Measurements from ENCODE around the gene TCEAL9.
"Not testable (repeated sequence)": the region's sequence is repeated elsewhere in the genome, so short reads cannot be mapped to it uniquely, and the experiment has no call there.

The TCEAL9 gene

DNA sequence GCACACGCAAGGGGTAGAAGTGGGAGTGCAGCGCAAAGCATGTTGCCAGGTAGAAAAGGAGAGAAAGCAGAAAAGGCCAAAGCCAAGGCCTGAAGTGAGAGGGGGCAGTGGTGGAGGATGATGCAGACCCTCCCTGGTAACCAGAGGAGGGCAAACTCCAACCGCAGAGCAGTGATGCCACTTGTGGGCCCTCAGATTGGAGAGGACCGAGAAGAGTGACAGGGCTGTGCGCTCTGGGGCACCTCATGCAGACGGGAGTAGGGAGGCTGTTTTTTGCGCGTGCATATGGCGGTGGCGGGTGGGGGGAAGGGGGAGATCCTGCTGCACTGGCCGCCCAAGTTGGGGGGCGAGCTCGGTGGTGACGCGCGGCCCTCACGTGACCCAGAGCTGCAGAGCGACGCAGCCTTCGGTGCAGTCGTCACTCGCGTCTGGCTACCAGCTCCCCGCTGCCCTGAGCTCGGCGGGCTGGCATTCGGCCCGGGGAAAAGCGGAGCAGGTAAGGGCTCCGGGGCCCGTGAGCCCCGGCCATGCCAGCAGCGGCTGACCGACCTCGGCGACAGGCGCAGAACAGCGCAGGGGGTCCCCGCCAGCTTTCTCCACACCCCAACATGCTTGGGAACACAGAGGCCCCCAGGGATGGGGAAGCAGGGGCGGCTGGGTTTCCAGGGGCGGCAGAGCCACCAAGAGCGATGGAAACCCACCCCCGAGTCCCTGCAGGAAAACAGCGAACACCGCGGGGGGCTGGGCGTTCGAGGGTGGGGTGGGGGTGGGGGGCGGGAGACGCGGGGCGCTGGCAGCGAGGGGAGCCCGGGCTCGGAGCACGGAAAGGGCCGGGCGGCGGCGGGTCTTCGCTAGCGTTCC, 20.0 kb downstream of the TCEAL9 start, which contains the start of gene BEX3:
TSS of gene BEX3 (plus strand) at position 421 of the 861 bp plus-strand sequence. CDS start 984 bp downstream, outside the sequence.
- DNase-seq: peak; percentile 15

DNA sequence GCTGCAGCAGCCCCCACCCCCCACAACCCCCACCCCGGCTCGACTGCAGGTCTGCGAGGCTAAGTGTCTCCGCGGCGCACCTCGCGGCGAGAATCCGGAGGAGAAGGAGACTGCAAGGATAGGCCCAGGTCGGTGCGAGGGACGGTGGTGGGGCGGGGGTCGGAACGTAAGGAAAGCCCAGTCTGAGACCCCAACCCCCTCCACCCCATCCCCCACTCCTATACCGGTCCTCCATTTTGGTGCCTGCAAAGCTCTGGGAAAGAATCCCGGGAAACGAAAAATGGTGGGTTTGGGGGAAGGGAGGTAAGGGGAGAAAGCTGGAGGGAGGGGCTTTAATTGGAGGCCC, 20.6 kb downstream of the TCEAL9 start:
- no peak for DNase-seq

- DNase-seq: no peak
Measured at GRCh38 chrX:103378990-103379389, 22.7 kb downstream of the TCEAL9 start.

- no peak for DNase-seq
Measured at GRCh38 chrX:103382877-103383276, 26.6 kb downstream of the TCEAL9 start.

GRCh38 chrX:103384672-103385071, 28.4 kb downstream of the TCEAL9 start:
- no peak for DNase-seq

DNA sequence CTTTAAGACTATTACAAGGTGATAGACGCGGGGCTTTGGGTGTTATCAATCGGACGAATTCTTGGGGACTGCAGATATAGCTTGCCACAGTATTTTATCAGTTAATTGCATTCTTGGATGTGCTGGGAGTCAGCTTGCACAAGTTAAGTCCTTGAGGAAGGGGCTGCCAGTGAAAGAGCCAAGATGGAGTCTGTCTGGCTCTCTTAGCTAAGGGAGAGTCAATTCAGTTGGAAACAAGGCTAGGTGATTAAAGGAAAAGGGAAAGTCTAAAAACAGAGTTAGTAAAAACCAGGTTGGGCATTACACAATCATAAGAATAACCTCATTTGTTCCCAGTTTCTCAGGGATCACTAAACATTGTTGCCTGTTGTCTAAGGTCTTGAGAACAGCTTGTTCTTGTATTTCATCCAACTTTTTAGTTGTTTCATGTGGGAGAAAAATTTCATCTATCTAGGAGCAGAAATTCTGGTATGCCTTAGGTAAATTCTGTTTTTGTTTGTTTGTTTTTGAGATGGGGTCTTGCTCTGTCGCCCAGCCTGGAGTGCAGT, 29.1 kb downstream of the TCEAL9 start:
- DNase-seq: not testable (repeated sequence)

DNA sequence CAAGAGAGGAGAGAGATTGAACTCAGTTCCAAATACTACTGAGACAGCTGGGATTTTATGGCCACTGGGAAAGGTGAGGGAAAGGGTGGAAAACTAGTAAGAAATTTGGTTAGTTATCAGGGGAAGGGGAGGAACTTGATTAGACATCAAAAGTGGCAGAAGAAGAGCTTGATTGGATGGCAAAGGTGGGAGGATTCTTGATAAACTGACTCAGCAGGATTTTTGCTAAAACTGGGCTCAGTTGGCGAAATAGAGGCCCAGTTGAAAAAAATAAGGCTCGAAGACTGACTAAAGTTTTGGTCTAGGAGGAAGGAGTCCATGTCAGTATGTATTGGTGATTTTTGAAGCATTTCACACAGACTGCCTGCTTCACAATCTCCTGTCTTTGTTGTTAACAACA, 30.0 kb downstream of the TCEAL9 start:
- DNase-seq: no peak

- no peak for DNase-seq
Measured at GRCh38 chrX:103393487-103393886, 37.2 kb downstream of the TCEAL9 start.

- no peak for DNase-seq
Measured at GRCh38 chrX:103396186-103396585, 39.9 kb downstream of the TCEAL9 start.

- no peak for DNase-seq
Measured at GRCh38 chrX:103396660-103397059, 40.4 kb downstream of the TCEAL9 start.

- DNase-seq: no peak
Measured at GRCh38 chrX:103397707-103398106, 41.4 kb downstream of the TCEAL9 start.

GRCh38 chrX:103398421-103398864, 42.1 kb downstream of the TCEAL9 start:
- no peak for DNase-seq

GRCh38 chrX:103399744-103400143, 43.4 kb downstream of the TCEAL9 start:
- DNase-seq: no peak

GRCh38 chrX:103400931-103401330, 44.6 kb downstream of the TCEAL9 start:
- no peak for DNase-seq

DNA sequence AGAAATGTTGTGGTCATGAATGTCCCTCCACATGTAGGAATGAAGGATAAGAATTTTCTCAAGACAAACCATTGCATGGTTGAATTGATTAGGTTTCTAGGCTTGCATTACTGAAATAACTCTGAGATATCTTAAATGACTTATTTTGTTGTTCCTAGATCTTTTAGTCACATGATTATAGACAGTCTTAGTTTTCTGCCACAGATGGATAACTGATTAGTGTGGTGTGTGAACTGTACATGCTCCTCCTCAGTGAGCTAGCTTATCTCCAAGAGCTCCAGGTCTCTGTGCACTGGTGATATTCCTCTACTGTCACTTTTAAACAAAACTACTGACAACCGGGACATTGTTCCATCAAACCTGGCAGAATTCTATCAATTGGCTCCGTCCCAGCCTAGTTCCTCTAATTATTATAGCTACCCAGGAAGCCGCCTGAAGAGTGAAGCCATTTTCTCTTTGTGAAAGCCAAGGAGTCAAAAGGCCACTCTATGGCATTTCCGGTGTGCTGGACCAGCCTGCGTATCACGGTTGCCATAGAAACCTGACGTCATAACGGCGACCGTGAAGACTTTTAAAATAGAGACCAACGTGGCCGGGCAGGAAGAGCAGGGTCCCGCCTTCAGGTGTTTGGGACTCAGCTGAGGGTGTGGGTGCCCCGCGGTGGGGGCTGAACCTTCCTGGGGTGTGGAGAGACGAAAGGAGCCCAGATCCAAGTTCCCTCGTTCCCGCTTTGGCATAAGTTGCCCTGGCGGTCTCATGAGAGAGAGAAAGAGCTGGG, 48.1 kb downstream of the TCEAL9 start:
- no peak for DNase-seq

DNA sequence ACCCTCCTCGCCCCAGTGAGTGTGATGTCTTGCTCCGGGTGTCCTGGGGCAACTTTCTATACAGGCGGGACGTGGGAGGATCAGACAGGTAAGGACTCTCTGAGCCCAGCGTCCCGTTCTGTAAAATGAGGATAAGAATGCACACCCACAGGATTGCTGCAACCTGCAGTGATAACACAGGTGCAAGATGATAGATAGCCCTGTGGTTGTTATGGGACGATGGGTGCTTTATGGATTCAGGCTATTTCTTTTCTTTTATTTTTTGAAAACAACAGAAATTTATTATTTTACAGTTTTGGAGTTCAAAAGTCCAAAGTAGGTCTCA, 48.7 kb downstream of the TCEAL9 start:
- DNase-seq: no peak

- no peak for DNase-seq
Measured at GRCh38 chrX:103406256-103406655, 50.0 kb downstream of the TCEAL9 start.

GRCh38 chrX:103407776-103408175, 51.5 kb downstream of the TCEAL9 start:
- no peak for DNase-seq
